Stimulated activated naive CD8-positive, alpha-beta T cell treated with anti-CD3 and anti-CD28 coated beads, Interleukin-15, Interleukin-2, amounts not matched to agents 100 ng/mL and 50 ng/mL, for 24 hours (primary cell): ENCODE data around the gene DNLZ.

Source experiments
- H3K27ac Mint-ChIP-seq: one replicate; pipeline ENCODE4 v1.8.0; 2021; ENCODE audit warnings: mild to moderate bottlenecking, mixed read lengths
- H3K27me3 Mint-ChIP-seq: one replicate; pipeline ENCODE4 v1.8.0; 2021; ENCODE audit warnings: mixed read lengths
- H3K36me3 Mint-ChIP-seq: one replicate; pipeline ENCODE4 v1.8.0; 2021; ENCODE audit warnings: low read depth, mixed read lengths
- H3K4me1 Mint-ChIP-seq: one replicate; pipeline ENCODE4 v1.8.0; 2021; ENCODE audit warnings: low read depth, mixed read lengths
- H3K4me3 Mint-ChIP-seq: one replicate; pipeline ENCODE4 v1.8.0; 2021; ENCODE audit warnings: mild to moderate bottlenecking, mixed read lengths
- H3K9me3 Mint-ChIP-seq: one replicate; pipeline ENCODE4 v1.8.0; 2021; ENCODE audit warnings: mixed read lengths

The DNLZ gene

DNA sequence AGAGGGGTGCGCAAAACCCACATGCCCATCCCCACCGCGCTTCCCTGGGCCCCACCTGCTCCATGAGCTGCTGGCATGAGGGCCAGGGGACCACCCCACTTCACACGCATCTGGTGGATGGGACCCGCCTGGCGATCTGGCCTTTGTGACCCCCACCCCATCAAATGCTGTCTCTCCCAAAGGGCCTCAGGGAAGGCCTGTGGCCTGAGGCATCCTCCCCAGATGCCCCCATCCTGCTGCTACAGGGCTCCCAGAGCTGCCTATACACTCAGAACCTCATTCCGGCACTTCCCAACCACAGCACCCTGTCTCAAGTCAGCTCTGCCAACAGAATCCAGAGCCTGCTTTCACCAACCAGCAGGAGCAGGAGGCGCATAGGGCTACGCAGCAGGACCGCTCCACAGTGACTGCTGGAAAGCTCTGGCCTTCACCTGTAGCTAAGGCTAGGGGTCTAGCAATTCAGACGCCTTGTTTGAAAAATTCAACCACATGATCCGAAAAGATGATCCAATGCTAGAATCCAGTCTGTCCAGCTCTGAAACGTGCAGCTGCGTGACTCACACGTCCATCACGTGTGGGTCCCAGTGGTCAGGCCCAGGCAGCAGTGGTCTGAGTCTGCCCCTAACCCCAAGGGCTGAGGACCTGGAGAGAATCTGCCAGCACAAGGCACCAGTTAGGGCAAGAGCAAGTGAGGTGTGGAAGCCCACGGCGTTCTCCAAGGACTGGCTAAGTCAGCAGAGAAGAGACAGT, 37.8 kb upstream of the DNLZ start:
- H3K4me3 Mint-ChIP-seq, result no peak overlapping the region

DNA sequence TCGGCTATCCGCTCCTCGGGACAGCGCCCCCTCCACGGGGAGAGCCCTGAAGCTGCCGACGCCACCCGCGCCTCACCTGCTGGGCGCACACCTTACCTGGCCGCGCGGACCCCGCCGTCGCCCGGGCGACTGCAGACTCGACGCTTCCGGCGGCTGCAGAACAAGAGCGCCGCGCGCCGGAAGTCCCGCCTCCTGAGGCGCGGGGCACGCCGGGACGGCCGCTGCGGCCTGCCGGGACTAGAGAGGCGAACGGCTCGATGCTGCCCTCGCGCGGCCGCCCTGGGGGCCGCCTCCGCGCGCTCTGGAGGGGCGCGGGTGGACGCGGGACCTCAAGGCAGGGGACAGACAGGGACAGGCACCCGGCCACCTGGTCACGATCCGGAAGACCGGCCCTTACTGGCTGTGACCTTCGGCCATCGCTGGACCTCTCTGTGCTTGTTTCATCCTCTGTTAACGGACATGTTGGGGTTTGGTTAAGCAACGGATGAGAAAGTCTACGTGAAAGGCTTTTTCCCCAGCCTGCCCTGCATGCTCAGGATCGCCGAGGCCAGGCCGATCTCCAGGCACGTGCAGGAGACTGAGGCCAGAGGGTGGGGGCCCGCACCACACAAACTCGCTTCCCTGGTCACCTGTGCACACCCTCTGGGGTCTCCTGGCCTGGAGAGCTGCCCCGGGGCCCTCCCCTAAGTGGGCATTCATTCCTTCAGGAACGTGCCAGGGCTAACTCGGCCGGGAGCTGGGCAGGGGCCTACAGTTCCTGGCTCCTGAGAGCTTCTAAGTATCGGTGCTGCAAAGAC, 36.7 kb upstream of the DNLZ start, which contains the start of gene SNAPC4:
SNAPC4 (minus strand) TSS at position 133 of the 797 bp plus-strand sequence. CDS start 1,742 bp downstream, outside the sequence.
- H3K9me3 Mint-ChIP-seq, result no peaks in the 10 kb centered on the region
- peak within 1 kb of the TSS; percentile 94 for H3K4me3 Mint-ChIP-seq
- peak within 1 kb of the TSS; percentile 91 for H3K27ac Mint-ChIP-seq
- peaks cover 56% of the 10 kb centered on the region for H3K4me1 Mint-ChIP-seq
- no peaks in the 10 kb centered on the region for H3K27me3 Mint-ChIP-seq
- H3K36me3 Mint-ChIP-seq, result peaks cover 52% of the 10 kb centered on the region

More for the DNA sequence above, 37.8 kb upstream of the DNLZ start:
- peak overlapping the region; percentile 50 for H3K27ac Mint-ChIP-seq
- H3K4me1 Mint-ChIP-seq, result peaks cover 65% of the 10 kb centered on the region
- H3K36me3 Mint-ChIP-seq, result peaks cover 51% of the 10 kb centered on the region
- H3K27me3 Mint-ChIP-seq, result no peaks in the 10 kb centered on the region
- H3K9me3 Mint-ChIP-seq, result no peaks in the 10 kb centered on the region

DNA sequence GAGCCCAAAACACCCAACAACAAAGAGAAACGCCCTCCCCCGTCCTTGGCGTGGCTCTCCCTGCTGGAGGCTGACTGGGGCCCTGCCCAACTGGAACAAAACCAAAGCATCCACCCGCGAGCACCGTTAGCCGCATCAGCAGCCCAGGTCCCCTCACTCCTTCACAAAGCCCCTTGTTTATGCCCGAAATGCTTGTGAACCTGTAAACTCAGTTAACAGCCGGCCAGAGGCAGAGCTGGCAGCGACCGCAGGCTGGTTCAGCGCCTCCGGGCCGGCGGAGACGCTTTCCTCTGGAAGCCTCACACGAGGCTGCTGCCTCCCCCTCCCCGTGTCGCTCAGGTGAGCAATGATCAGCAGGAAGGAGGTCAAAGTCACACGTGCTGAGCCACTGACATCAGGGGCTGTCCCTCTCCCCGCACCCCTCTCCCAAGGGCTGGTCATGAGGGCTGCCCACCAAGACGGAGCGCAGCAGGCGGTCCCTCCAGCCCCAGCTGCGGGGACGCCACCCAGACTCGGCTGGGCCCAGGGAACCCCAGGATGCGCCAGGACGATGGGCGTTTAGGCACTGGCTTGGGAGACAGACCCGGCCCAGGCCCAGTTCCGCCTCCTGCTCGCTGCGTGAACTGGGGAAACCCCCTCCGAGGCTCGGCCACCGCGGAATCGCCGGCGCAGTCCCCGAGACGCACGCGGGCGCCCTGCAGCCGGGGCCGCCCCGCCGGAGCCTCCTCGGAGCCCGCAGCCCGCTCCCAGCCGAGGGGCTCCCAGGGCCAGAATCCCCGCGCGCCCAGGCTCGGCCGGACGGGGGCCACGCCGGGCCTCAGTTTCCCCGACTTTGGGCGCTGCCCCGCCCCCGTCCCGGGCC, 35.9 kb upstream of the DNLZ start:
- Mint-ChIP-seq H3K4me1 (peaks cover 48% of the 10 kb centered on the region), H3K36me3 (peaks cover 52% of the 10 kb centered on the region), H3K27me3 (no peaks in the 10 kb centered on the region), H3K9me3 (no peaks in the 10 kb centered on the region), H3K27ac (peak overlapping the region; percentile 91), H3K4me3 (peak overlapping the region; percentile 94)

- Mint-ChIP-seq H3K4me1 (peaks cover 37% of the 10 kb centered on the region), H3K9me3 (no peaks in the 10 kb centered on the region), H3K4me3 (peak overlapping the region; percentile 94), H3K36me3 (peaks cover 54% of the 10 kb centered on the region), H3K27me3 (no peaks in the 10 kb centered on the region), H3K27ac (peak overlapping the region; percentile 65)
Observed at GRCh38 chr9:136398286-136398685, 34.7 kb upstream of the DNLZ start.

DNA sequence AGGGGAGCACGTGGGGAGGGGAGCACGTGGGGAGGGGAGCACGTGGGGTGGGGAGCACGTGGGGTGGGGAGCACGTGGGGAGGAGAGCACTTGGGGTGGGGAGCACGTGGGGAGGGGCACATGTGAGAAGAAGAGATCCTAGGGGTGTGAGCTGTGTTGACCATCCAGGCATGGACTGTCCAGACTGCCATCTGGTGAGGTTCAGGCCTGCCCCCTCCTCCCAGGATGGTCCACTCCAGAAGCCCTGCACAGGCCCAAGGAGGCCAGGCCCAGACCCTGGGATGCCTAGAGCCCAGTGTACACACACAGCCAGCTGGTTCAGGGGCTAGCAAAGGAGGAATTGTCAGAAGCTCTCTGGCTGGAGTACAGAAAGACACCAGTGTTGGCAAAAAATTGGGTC, 34.1 kb upstream of the DNLZ start:
- H3K27ac Mint-ChIP-seq, result no peak overlapping the region
- no peak overlapping the region for H3K4me3 Mint-ChIP-seq
- H3K4me1 Mint-ChIP-seq, result peaks cover 34% of the 10 kb centered on the region
- H3K36me3 Mint-ChIP-seq, result peaks cover 53% of the 10 kb centered on the region
- no peaks in the 10 kb centered on the region for H3K27me3 Mint-ChIP-seq
- no peaks in the 10 kb centered on the region for H3K9me3 Mint-ChIP-seq

DNA sequence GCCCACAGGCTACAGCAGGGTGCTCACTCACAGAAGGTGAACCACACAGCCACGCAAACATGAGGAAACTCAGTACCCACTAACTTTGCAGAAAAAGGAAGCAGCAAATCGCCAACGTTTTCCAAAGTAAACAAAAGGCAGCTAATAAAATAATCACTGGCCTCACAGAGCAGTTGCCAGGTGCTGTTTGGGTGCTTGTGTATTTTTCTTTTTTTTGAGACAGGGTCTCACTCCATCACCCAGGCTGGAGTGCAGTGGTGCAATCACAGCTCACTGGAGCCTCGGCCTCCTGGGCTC, 32.6 kb upstream of the DNLZ start:
- Mint-ChIP-seq H3K4me1 (peaks cover 22% of the 10 kb centered on the region), H3K36me3 (peaks cover 49% of the 10 kb centered on the region), H3K4me3 (no peak overlapping the region), H3K27ac (no peak overlapping the region), H3K27me3 (no peaks in the 10 kb centered on the region), H3K9me3 (no peaks in the 10 kb centered on the region)

GRCh38 chr9:136395345-136396218, 32.0 kb upstream of the DNLZ start:
- no peak overlapping the region for H3K27ac Mint-ChIP-seq

GRCh38 chr9:136395020-136395340, 31.4 kb upstream of the DNLZ start:
- no peaks in the 10 kb centered on the region for H3K9me3 Mint-ChIP-seq
- H3K27ac Mint-ChIP-seq, result no peak overlapping the region
- H3K36me3 Mint-ChIP-seq, result peaks cover 55% of the 10 kb centered on the region
- H3K27me3 Mint-ChIP-seq, result no peaks in the 10 kb centered on the region
- H3K4me3 Mint-ChIP-seq, result no peak overlapping the region
- H3K4me1 Mint-ChIP-seq, result peaks cover 14% of the 10 kb centered on the region

More at GRCh38 chr9:136395345-136396218, 32.0 kb upstream of the DNLZ start:
- H3K9me3 Mint-ChIP-seq, result no peaks in the 10 kb centered on the region
- peaks cover 53% of the 10 kb centered on the region for H3K36me3 Mint-ChIP-seq
- H3K4me1 Mint-ChIP-seq, result peaks cover 16% of the 10 kb centered on the region
- no peaks in the 10 kb centered on the region for H3K27me3 Mint-ChIP-seq
- no peak overlapping the region for H3K4me3 Mint-ChIP-seq

DNA sequence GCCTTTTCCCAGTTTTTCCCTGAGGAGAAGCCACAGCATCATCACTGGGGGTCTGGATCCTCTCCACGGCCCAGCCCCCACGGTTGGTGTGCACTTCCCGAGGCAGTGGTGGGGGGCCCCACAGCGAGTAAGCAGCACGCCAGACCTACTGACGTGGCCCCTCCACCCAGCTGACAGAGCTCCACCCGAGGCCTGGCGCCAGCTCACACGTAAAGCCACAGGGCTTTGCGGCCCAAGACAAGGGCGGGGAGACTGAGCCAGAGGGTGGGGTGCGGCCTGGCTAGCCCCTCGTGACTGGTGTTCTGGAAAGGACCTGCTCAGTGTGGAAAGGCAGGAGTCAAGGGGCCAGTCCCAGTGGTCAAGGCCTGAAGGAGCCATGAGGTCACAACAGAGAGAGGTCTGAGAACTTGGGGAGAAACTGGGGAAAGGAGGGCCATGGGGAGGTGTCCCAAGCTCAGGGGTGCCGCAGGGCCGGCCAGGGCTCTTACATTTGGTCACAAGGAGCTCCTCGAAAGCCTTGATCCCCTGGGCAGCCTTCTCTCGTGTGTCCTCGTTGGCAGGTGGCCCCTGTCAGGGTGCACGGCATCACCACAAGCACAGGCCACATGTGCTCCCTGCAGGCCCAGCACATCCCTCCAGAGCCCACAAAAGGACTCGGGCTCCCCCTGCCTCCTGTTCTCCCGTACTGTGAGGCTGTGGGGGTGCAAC, 30.9 kb upstream of the DNLZ start:
- peaks cover 17% of the 10 kb centered on the region for H3K4me1 Mint-ChIP-seq
- H3K27me3 Mint-ChIP-seq, result no peaks in the 10 kb centered on the region
- peaks cover 60% of the 10 kb centered on the region for H3K36me3 Mint-ChIP-seq
- H3K27ac Mint-ChIP-seq, result no peak overlapping the region
- no peaks in the 10 kb centered on the region for H3K9me3 Mint-ChIP-seq
- no peak overlapping the region for H3K4me3 Mint-ChIP-seq

DNA sequence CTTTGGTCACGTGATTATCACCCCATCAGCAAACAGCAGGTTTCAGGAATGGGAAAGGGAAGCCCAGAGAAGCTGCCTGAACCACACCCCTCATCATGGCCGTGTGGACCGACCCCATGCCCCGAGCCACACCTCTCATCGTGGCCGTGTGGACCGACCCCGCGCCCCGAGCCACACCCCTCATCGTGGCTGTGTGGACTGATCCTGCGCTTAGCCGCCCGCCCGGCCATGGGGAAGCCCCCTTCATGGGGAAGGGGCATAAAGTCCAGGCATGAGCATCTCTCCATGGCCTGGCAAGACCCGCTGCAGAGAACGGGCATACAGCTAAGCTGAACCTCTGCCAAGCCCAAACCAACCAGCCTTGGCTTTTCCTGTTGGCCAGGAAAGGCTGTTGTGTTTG, 30.0 kb upstream of the DNLZ start:
- Mint-ChIP-seq H3K9me3 (no peaks in the 10 kb centered on the region), H3K27ac (no peak overlapping the region), H3K27me3 (no peaks in the 10 kb centered on the region), H3K4me1 (peaks cover 8% of the 10 kb centered on the region), H3K4me3 (no peak overlapping the region), H3K36me3 (peaks cover 61% of the 10 kb centered on the region)

DNA sequence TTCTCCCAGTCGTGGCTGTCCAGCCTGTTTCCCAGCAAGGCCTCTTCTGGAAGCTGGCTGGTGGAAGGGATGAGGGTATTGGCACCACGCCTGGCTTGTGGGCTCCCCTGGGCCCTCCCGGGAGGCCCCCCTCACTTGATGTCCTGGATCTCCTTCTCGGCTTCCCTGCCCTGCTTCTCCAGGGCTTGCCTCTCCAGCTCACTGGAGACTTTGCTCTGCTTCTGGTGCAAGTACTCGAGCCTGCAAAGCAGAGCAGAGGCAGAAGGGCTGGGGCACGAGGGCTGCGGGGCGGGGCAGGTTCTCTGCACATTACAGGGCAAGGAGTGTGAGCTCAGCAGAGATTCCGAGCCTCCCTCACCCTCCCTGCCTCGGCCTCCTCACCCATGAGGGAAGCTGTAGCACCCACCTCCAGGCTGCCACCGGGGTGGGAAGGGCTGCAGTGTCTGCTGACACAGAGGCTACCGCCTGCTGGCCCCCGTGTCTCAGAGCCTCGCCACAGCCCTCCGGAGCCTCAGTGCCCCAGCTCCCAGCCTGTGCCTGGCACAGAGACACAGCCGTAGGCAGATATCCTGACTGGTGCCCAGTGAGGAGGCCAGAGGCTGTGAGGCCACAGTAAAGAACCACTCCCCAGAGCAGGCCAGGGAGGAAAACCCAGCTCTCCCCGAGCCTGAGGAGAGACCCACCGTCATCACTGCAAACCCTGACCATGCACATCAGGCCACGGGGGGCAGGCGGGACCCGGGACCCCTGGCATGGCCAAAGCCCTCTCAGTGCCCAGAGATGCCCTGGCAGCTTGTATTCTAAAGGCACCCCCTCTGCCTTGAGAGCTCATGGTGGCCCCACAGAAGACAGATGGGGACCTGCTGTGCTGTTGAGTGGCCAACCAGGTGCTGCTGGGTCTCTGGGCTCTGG, 29.2 kb upstream of the DNLZ start:
- H3K9me3 Mint-ChIP-seq, result no peaks in the 10 kb centered on the region
- peaks cover 3% of the 10 kb centered on the region for H3K4me1 Mint-ChIP-seq
- no peak overlapping the region for H3K27ac Mint-ChIP-seq
- H3K4me3 Mint-ChIP-seq, result no peak overlapping the region
- H3K36me3 Mint-ChIP-seq, result peaks cover 62% of the 10 kb centered on the region
- H3K27me3 Mint-ChIP-seq, result no peaks in the 10 kb centered on the region

- H3K27me3 Mint-ChIP-seq, result no peaks in the 10 kb centered on the region
- no peak overlapping the region for H3K27ac Mint-ChIP-seq
- H3K4me3 Mint-ChIP-seq, result no peak overlapping the region
- H3K4me1 Mint-ChIP-seq, result peaks cover 8% of the 10 kb centered on the region
- peaks cover 66% of the 10 kb centered on the region for H3K36me3 Mint-ChIP-seq
- H3K9me3 Mint-ChIP-seq, result no peaks in the 10 kb centered on the region
Observed at GRCh38 chr9:136391737-136392537, 28.4 kb upstream of the DNLZ start.
